C1 segment of cervical spinal cord (tissue), 14 donors: Measurements from ENCODE around the gene L3MBTL1.

Experiments used
- DNase-seq, 14 donors: peaks; one replicate each; lab custom pipeline; 2025; lab: John Stamatoyannopoulos, UW

The L3MBTL1 gene

GRCh38 chr20:43535370-43536004, 28.0 kb downstream of the L3MBTL1 start:
- DNase-seq: no peak

GRCh38 chr20:43536041-43536816, 28.7 kb downstream of the L3MBTL1 start:
- DNase-seq: no peak

DNA sequence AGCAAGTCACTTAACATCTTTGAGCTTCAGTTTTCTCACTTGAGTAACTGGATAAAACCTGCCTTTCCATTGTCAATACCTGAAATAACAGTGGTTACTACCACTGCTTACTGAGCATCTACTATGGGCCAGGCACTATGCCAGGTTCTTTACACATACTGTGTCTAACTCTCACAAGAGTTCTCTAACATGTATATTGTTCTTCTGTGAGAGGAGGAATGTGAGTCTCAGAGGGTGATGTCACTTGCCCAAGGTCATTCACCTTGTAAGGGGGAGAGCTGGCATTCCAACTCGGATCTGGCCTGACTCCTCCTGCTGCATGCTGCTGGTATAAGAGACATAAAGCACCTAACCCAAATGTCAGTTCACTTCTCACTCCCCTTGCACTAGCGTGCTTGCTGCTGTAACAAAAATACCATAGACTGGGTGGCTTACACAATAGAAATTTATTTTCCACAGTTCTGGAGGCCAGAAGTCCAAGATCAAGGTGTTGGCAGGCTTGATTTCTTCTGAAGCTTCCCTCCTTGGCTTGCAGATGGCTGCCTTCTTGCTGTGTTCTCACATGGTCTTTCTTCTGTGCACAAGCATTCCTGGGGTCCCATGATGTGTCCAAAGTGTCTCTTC, 29.4 kb downstream of the L3MBTL1 start:
- no peak for DNase-seq

- peak in 11 of 14 donors; percentile 9 to 50 (median 25) for DNase-seq
Observed at GRCh38 chr20:43537921-43538877, 30.7 kb downstream of the L3MBTL1 start.

GRCh38 chr20:43538878-43539700, 31.6 kb downstream of the L3MBTL1 start:
- DNase-seq: no peak

- no peak for DNase-seq
Observed at GRCh38 chr20:43539975-43540672, 32.6 kb downstream of the L3MBTL1 start.

DNA sequence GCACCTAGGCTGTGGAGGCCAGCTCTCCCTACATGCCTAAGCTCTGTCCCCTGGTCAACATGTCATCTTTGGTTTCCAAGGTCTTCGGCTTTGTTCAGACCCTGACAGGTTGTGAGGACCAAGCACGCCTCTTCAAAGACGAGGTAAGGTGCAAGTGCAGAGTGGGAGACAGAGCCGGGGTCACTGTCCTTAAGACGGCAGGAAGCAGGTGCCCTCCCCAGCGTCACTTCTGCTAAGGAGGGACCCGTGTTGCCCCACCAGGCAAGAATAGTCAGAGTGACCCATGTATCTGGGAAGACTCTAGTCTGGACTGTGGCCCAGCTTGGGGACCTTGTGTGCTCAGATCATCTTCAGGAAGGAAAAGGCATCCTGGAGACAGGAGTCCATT, 33.2 kb downstream of the L3MBTL1 start:
- DNase-seq: no peak

- DNase-seq: no peak
Observed at GRCh38 chr20:43541214-43541613, 33.7 kb downstream of the L3MBTL1 start.

DNA sequence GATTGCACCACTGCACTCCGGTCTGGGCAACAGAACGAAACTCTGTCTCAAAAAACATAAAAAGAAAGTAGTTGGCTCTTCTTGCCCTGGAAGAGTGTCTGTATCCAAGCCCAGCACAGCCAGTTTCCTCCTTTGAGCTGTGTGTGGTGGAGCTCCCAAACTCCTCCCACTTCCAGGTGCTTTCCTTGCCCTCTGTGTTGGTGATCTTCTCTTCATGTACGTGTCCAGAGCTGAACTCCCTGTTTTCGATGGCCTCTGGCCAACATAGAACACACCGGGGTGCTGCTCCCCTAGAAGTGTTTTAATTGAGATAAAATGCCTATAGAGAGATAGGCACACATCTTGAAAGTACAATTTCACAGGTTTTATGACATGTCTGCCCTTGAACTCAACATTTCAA, 34.7 kb downstream of the L3MBTL1 start:
- DNase-seq: no peak

DNA sequence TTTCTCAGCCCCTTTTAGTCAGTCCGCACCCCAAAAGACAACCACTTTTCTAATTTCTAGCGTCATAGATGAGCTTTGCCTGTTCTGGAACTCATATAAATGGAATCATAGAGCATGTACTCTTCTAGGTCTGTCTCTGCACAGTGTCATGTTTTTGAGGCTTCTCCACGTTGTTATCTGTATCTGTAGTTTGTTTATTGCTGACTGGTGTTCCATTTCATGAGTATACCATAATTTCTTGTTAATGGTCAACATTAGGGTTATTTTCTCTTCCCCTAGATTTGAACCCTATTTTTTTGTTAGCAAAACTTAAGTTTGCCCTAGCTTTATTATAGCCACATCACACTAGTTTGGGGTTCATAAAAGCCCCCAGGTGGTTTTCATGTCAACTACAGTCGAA, 35.2 kb downstream of the L3MBTL1 start:
- no peak for DNase-seq

DNA sequence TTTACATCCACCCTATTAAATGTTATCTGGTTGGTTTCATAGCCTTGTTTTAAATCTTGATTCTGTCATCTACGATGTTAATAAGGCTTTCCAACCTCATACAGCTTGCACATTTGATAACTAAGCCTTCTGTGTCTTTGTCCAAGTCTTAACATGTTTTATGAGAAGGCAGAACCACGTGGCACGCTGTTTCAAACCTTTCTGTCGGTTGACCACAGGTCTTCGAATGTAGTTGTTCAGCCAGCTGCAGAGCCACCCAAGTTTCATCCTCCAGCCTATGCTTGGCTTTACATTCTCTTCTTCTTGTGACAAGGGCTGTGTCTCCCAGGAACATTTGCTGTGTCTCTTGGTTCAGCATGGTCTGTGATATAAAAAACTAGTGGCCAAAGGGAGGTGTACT, 35.6 kb downstream of the L3MBTL1 start:
- DNase-seq: no peak

GRCh38 chr20:43544501-43544900, 37.0 kb downstream of the L3MBTL1 start:
- DNase-seq: no peak

- no peak for DNase-seq
Observed at GRCh38 chr20:43545837-43546578, 38.5 kb downstream of the L3MBTL1 start.

DNA sequence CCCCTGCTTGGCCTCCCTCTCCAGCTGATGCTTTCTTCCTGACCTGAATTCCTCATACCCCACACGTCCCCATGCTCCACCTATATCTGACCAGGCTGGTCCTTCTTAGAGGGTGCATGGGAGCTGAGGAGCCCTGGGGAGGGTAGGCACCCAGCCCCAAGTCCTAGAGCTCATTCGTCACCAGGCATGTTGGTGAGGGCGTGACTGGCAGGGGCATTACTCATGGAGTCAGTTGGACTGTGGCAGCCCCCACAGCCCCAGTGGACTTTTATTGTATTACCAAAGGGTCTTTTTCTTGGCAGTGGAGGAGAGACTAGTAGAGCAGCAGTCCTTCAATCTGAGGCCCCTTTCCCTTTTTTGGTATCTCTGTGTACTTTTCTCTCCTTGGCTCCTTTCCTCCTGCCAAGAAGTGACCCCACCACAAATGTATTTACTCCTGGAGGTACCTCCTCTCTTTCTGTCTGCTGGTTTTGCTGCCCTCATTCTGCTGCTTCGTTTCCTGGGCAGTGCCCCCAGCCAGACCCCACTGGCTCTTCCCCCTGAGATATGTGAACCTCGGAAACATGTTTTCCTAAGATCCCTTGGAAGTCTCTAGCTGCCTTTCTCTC, 40.9 kb downstream of the L3MBTL1 start:
- DNase-seq: no peak

DNA sequence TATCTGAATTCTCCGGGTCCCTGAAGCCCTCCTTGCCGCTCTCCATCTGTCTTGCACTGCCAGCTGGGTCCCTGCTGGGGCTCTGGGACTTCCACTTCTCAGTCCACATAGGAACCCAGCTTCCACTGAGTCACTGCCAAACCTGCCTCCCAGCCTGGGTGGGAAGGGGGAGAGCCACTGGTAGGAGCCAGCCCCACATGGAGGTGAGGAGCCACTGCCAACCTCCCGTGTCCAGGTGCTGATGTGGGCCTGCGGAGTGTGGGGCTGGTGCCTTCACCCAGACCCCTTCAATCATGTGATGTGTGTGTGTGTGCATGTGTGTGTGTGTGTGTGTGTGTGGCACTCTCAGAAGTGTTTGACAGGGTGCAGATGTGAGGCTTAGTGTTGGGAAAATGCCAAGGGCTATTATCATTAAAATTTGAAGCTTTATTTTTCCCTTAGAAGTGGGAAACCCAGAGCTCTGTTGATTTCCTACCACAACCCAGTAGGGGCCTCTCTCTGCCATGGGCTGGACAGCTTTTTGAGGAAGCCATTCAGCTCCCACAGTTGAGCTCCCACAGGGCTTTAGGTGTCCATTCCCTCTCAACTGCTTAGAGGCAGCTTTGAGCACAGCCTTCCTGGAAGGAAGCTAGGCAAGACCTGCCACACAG, 42.0 kb downstream of the L3MBTL1 start:
- DNase-seq: no peak

DNA sequence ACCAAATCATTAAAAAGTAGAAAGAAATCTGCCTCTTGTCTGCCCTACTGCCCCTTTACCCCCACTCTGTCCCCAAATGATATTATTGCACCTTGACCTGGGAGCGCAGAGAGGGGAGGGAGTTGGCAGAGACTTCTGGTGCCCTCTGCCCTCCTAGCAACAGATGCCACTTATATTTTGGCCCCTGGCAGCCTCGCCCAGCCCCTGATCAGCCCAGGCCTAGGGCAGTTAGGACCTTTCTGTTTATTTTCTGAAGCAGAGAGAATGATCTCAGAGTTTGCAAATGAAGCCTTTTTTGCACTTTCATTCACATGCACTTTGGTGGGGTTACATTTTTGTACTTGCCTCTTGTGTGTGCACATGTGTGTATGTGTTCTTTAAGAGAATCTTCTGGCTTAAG, 43.0 kb downstream of the L3MBTL1 start:
- no peak for DNase-seq

GRCh38 chr20:43554369-43554768, 46.9 kb downstream of the L3MBTL1 start:
- DNase-seq: no peak

DNA sequence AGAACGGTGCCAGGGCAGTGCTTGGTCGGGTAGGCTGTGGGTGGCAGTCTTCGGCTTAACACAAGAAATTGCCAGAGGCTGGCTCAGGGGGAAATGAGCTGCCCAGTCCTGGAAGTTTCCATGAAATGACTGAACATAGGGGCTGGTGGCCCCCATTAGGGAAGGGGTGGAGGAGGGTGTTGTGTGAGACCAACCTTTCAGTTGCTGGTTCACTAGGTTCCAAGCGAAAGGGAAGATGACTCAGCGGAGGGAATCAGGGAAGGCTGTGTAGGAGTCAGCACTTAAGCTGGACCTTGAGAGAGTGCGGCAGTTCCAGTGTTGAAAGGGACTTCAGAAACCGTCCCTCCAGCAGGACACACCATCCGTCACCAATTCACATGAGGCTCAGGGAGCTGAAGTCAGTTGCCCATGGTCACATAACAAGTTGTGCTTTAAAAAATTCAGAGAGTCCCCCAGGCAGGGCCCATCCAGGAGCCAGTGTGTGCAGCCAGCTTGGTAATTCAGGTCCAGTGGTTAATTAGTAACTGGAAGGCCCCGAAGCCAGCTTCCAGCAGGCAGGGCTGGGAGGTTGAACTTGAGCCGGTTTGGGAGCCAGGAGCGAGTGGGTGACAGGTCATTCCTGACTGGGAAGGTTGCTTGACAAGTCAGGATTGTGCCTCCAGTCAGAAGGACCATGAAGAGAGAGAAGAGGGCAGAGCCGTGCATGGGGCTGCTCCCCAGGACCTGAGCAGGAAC, 51.1 kb downstream of the L3MBTL1 start, which contains the start of gene SGK2:
Gene SGK2 (plus strand): TSS at position 616 of the 735 bp plus-strand sequence. CDS start 7,469 bp downstream, outside the sequence.
- peak in 3 of 14 donors; percentile 18 to 83 (median 36) for DNase-seq
